IPS-18a (cell line): Measurements from ENCODE around the gene ZNF829.

Source experiments
- H3K27ac ChIP-seq: one replicate; pipeline ENCODE4 v1.5.1; 2013; ENCODE audit warnings: low read length
- H3K27me3 ChIP-seq: one replicate; pipeline ENCODE4 v1.6.1; 2013; ENCODE audit warnings: mild to moderate bottlenecking, low read length; ENCODE audit not compliant: control insufficient read depth, insufficient read depth
- H3K36me3 ChIP-seq: one replicate; pipeline ENCODE4 v1.6.1; 2013; ENCODE audit warnings: low read depth, low read length; ENCODE audit not compliant: control insufficient read depth
- H3K4me1 ChIP-seq: one replicate; pipeline ENCODE4 v1.6.1; 2013; ENCODE audit warnings: low read depth, low read length; ENCODE audit not compliant: control insufficient read depth
- H3K4me3 ChIP-seq: one replicate; pipeline ENCODE4 v1.5.1; 2013; ENCODE audit warnings: low read length
- H3K9ac ChIP-seq: one replicate; pipeline ENCODE4 v1.6.1; 2013; ENCODE audit warnings: mild to moderate bottlenecking, low read length, moderate library complexity
- H3K9me3 ChIP-seq: one replicate; pipeline ENCODE4 v1.6.1; 2013; ENCODE audit warnings: low read depth, low read length; ENCODE audit not compliant: control insufficient read depth

Gene ZNF829

DNA sequence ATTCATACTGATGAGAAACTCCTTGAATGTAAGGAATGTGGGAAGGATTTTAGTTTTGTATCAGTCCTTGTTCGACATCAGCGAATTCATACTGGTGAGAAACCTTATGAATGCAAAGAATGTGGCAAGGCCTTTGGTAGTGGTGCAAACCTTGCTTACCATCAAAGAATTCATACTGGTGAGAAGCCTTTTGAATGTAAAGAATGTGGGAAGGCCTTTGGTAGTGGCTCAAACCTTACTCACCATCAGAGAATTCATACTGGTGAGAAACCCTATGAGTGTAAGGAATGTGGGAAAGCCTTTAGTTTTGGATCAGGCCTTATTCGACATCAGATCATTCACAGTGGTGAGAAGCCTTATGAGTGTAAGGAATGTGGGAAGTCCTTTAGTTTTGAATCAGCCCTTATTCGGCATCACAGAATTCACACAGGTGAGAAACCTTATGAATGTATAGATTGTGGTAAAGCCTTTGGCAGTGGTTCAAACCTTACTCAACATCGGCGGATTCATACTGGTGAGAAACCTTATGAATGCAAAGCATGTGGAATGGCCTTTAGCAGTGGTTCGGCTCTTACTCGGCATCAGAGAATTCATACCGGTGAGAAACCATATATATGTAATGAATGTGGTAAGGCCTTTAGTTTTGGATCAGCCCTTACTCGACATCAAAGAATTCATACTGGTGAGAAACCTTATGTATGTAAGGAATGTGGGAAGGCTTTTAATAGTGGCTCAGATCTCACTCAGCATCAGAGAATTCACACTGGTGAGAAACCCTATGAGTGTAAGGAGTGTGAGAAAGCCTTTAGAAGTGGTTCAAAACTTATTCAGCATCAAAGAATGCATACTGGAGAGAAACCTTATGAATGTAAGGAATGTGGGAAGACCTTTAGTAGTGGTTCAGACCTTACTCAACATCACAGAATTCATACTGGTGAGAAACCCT is 38.8 kb downstream of the ZNF829 start:
- Histone ChIP-seq H3K9me3 (peaks cover 86% of the 10 kb centered on the region), H3K36me3 (peaks cover 21% of the 10 kb centered on the region), H3K4me1 (no peaks in the 10 kb centered on the region), H3K9ac (no peak overlapping the region), H3K27ac (no peak overlapping the region), H3K4me3 (no peak overlapping the region), H3K27me3 (no peaks in the 10 kb centered on the region)

DNA sequence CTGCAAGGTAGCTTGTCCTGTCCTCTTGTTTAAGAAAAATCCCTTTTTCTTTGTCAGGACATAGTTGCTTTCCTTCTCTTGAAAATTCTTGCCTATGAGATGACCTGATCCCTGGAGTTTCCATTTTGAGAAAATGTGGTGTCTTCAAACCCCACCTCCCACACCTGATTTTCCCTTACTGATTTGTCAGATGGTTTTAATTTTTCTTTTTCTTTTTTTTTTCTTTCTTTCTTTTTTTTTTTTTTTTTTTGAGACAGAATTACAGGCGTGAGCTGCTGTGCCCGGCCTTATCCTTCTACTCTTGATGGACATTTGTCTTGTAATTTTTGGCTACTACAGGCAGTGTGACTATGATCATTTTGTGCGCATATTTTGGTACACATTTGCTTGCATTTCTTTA is 64.2 kb downstream of the ZNF829 start:
- peak overlapping the region; percentile 93 for H3K4me3 ChIP-seq
- no peak overlapping the region for H3K9ac ChIP-seq
- H3K27me3 ChIP-seq = no peaks in the 10 kb centered on the region
- no peaks in the 10 kb centered on the region for H3K4me1 ChIP-seq
- H3K36me3 ChIP-seq = peaks cover 5% of the 10 kb centered on the region
- H3K9me3 ChIP-seq = peaks cover 14% of the 10 kb centered on the region
- no peak overlapping the region for H3K27ac ChIP-seq

DNA sequence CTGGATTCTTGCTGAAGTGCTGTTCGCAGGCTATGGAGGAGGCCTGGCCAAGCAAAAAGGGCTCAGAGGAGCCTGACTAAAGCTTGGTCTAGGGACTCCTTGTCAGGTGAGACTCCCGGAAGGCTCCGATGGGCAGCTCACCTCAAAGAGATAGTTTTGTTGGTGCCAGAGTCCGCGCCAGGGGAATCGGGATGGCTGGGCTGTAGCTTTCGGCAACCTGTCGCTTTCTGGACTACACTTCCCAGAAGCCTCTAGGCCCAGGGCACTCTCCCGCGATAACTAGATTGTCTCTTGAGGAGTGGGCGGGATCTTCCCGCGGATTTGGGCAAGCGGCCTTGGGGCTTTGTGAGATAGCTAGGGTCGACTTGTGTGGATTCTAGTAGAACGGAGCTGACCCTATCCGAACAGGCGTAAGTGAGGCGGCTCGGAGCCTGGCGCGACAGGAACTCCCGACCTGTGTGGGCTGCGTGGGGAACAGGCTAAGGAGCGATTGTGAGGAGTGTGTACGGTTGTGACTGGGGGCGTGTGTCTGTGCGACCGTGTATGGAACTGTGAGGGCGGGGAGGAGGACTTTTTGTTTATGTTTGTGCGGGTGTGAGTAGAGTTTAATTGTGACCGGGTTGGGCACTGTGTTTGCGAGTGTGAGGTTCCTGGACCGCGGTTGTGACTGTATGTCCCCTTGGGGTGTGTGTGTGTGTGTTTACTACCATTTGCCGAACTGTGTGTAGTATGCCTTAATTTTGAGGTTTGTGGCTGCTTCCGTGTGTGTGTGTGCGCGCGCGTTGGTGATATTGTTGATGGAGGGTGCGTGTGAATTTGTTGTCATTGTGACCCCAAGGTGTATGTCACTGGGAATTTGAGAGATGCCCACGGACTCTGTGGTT is 65.3 kb downstream of the ZNF829 start, which contains the start of gene ZNF345:
Gene ZNF345, plus strand, starts transcription at position 318 of the 884 bp plus-strand sequence. CDS start 25,955 bp downstream, outside the sequence.
- Histone ChIP-seq H3K9ac (peak within 1 kb of the TSS; percentile 84), H3K27ac (peak within 1 kb of the TSS; percentile 43), H3K4me1 (no peaks in the 10 kb centered on the region), H3K9me3 (peaks cover 11% of the 10 kb centered on the region), H3K4me3 (peak within 1 kb of the TSS; percentile 93), H3K36me3 (peaks cover 2% of the 10 kb centered on the region), H3K27me3 (no peaks in the 10 kb centered on the region)

DNA sequence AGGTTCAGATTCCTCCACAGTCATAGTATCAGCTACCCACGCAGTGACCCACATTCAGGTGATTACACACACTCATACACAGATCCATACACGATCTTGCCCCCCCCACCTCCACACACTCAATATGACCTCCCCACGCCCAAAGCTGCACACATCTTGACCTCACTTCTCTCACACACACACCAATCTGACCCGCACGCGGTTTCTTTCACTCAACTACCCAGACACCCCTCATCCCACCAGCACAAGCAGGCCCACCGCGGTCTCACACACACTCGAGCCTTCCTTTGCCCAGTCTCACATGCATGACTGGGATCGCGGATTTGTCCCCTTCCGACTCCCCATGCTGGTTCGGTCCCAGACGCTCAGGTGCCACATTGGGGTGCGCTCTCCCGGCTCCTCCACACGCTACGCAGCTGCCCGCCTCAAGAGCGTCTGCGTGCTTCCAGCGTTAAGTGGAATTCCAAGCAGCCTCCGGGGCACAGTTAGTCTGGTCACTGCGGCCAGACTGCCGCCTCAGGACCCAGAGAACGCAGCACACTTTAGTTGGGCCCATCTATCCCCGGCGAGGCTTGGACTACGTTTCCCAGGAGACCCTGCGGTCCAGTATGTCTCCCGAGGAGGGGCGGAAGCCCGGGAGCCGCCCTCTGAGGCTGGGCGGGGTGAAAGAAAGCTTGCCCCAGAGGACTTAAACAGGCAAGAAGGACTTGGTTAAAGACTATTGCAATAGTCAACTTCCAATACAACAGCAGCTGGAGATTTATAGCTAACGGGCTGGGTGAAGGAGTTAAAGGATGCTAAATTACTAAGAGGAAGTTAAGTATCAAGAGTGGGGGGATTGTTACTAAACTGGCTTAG is 66.2 kb downstream of the ZNF829 start:
- H3K4me1 ChIP-seq = no peaks in the 10 kb centered on the region
- H3K27me3 ChIP-seq = no peaks in the 10 kb centered on the region
- no peaks in the 10 kb centered on the region for H3K36me3 ChIP-seq
- H3K9ac ChIP-seq = peak overlapping the region; percentile 84
- H3K9me3 ChIP-seq = peaks cover 7% of the 10 kb centered on the region
- peak overlapping the region; percentile 93 for H3K4me3 ChIP-seq
- peak overlapping the region; percentile 43 for H3K27ac ChIP-seq

DNA sequence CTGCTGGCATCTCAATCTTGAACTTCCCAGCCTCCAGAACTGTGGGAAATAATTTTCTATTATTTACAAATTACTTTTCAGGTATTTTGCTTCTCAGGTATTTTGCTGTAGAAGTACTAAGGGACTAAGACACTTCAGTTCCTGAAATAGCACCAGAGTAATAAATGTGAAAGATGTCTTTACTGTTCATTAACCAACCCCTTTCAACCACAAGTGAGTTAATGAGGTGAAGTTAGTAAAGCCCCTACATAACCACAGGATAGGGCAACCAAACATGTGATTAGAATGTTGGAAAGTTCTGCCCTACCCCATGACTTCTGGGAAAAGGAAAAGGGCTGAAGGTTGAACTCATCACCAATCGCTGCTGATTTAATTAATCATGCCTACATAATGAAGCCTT is 68.1 kb downstream of the ZNF829 start:
- no peak overlapping the region for H3K27ac ChIP-seq
- peaks cover 4% of the 10 kb centered on the region for H3K36me3 ChIP-seq
- H3K4me3 ChIP-seq = no peak overlapping the region
- no peaks in the 10 kb centered on the region for H3K27me3 ChIP-seq
- H3K9me3 ChIP-seq = no peaks in the 10 kb centered on the region
- H3K4me1 ChIP-seq = no peaks in the 10 kb centered on the region
- H3K9ac ChIP-seq = no peak overlapping the region

DNA sequence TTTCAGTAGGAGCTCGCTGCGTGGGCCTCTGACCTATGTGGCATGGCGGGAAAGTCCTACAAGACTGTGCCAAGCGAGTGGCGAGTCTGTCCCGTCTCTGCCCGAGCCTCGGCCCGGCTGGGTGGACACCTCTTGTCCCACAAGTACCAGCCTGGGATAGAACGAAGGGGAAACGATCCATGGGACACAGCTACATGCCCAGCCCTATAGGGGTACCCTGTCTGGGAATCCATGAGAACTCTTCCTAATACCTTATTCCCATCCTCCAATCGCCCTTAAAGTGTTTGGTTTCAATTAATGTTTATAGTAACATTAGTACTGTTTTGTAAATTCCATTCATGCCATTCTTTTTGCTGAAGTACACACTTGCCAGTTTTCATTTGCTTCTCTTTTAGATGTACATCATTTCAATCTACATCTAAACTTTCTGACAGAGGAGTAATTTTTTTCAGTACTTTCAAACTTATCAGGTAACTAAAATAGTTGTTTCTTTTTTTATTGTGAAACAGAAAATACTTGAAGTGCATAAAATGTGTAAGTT is 77.2 kb downstream of the ZNF829 start:
- peaks cover 3% of the 10 kb centered on the region for H3K9me3 ChIP-seq
- peak overlapping the region; percentile 90 for H3K27ac ChIP-seq
- H3K36me3 ChIP-seq = peaks cover 4% of the 10 kb centered on the region
- no peaks in the 10 kb centered on the region for H3K4me1 ChIP-seq
- peak overlapping the region; percentile 97 for H3K4me3 ChIP-seq
- H3K9ac ChIP-seq = peak overlapping the region; percentile 80
- H3K27me3 ChIP-seq = no peaks in the 10 kb centered on the region
